Neural cell (in vitro differentiated cells): Measurements from ENCODE around the gene SLC37A1.

ENCODE experiments used
- EP300 ChIP-seq: fragments of 450-650 bp; conservative IDR thresholded peaks from 2 replicates; pipeline ENCODE4 v1.6.1; 2014; ENCODE audit warnings: antibody characterized with exemption, mild to moderate bottlenecking, moderate library complexity; ENCODE audit not compliant: poor library complexity, severe bottlenecking
- EZH2 ChIP-seq: fragments of 200-600, 300-800 bp; shearing (Covaris generic), sonication (generic); IDR thresholded peaks from 2 replicates; pipeline ENCODE4 v1.6.1; 2014; ENCODE audit warnings: antibody characterized with exemption, low read length, borderline replicate concordance, mild to moderate bottlenecking; ENCODE audit not compliant: insufficient read depth, poor library complexity, severe bottlenecking
- MXI1 ChIP-seq: fragments of 450-650 bp; conservative IDR thresholded peaks from 2 replicates; pipeline ENCODE4 v1.6.1; 2014; ENCODE audit warnings: antibody characterized with exemption, mild to moderate bottlenecking; ENCODE audit not compliant: poor library complexity, severe bottlenecking
- POLR2AphosphoS5 ChIP-seq: IDR thresholded peaks from 2 replicates; pipeline ENCODE4 v1.6.1; 2012
- RAD21 ChIP-seq: fragments of 450-650 bp; conservative IDR thresholded peaks from 2 replicates; pipeline ENCODE4 v1.6.1; 2014; ENCODE audit warnings: antibody characterized with exemption, mild to moderate bottlenecking, moderate library complexity
- SMC3 ChIP-seq: fragments of 450-650 bp; conservative IDR thresholded peaks from 2 replicates; pipeline ENCODE4 v1.6.1; 2014; ENCODE audit warnings: antibody characterized with exemption, mild to moderate bottlenecking, moderate library complexity; ENCODE audit not compliant: poor library complexity
- TAF1 ChIP-seq: IDR thresholded peaks from 2 replicates; pipeline ENCODE4 v1.6.1; 2012; ENCODE audit warnings: low read depth
- TF ChIP-seq, protein P1 (sequence below): fragments of 450-650 bp; IDR thresholded peaks from 2 replicates; pipeline ENCODE4 v1.5.1; 2014; ENCODE audit warnings: antibody characterized with exemption, mild to moderate bottlenecking, moderate library complexity; ENCODE audit not compliant: poor library complexity, severe bottlenecking
- TF ChIP-seq, protein P2 (sequence below): IDR thresholded peaks from 2 replicates; pipeline ENCODE4 v1.6.1; 2012; ENCODE audit warnings: borderline replicate concordance

DNA sequence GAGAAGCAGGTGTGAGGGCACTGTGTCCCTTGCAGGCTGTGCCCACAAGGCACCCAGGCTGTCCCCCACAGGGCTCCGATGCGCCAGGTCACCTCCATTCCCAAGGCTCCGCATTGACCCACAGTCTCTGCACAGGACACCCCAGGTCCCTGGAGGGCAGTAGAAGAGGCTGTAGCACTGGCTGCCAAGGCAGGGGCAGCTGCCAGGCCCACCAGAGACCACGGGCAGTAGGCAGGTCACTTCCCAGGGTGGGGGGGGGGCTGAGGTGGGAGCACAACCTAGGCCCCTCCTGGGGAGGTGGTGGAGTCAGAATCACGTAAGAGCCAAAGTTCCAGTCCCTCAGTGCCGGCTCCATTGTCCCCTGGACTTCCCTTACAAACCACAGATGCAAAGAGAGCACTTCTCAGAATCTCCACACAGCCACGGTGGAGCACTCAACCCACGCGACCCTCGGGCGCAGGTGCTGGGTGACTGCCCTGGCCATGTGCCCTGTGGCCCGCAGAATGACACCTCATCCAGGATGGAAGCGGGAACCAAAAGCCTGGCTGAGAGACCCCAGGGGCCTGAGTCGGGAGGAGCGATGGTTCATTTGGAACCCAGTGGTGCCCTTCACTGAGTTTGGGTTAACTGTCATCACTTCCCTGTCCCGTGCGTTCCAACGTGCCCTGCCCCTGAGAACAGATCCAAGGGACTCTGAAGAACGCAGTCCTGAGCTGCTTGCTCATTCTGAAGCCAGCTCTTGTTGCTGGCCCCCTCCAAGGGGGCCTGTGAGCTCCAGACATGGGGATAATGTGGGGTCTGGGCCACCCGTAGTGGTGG is 70.0 kb downstream of the SLC37A1 start:
- TF ChIP-seq, protein P1, sequence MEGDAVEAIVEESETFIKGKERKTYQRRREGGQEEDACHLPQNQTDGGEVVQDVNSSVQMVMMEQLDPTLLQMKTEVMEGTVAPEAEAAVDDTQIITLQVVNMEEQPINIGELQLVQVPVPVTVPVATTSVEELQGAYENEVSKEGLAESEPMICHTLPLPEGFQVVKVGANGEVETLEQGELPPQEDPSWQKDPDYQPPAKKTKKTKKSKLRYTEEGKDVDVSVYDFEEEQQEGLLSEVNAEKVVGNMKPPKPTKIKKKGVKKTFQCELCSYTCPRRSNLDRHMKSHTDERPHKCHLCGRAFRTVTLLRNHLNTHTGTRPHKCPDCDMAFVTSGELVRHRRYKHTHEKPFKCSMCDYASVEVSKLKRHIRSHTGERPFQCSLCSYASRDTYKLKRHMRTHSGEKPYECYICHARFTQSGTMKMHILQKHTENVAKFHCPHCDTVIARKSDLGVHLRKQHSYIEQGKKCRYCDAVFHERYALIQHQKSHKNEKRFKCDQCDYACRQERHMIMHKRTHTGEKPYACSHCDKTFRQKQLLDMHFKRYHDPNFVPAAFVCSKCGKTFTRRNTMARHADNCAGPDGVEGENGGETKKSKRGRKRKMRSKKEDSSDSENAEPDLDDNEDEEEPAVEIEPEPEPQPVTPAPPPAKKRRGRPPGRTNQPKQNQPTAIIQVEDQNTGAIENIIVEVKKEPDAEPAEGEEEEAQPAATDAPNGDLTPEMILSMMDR, result no peak
- no peak for TF ChIP-seq MXI1
- TF ChIP-seq EZH2, result no peak
- no peak for TF ChIP-seq RAD21
- no peak for TF ChIP-seq EP300
- TF ChIP-seq, protein P2, sequence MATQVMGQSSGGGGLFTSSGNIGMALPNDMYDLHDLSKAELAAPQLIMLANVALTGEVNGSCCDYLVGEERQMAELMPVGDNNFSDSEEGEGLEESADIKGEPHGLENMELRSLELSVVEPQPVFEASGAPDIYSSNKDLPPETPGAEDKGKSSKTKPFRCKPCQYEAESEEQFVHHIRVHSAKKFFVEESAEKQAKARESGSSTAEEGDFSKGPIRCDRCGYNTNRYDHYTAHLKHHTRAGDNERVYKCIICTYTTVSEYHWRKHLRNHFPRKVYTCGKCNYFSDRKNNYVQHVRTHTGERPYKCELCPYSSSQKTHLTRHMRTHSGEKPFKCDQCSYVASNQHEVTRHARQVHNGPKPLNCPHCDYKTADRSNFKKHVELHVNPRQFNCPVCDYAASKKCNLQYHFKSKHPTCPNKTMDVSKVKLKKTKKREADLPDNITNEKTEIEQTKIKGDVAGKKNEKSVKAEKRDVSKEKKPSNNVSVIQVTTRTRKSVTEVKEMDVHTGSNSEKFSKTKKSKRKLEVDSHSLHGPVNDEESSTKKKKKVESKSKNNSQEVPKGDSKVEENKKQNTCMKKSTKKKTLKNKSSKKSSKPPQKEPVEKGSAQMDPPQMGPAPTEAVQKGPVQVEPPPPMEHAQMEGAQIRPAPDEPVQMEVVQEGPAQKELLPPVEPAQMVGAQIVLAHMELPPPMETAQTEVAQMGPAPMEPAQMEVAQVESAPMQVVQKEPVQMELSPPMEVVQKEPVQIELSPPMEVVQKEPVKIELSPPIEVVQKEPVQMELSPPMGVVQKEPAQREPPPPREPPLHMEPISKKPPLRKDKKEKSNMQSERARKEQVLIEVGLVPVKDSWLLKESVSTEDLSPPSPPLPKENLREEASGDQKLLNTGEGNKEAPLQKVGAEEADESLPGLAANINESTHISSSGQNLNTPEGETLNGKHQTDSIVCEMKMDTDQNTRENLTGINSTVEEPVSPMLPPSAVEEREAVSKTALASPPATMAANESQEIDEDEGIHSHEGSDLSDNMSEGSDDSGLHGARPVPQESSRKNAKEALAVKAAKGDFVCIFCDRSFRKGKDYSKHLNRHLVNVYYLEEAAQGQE, result no peak
- no peak for TF ChIP-seq TAF1
- no peak for TF ChIP-seq POLR2AphosphoS5
- TF ChIP-seq SMC3, result no peak
